GM23338 (cell line): ENCODE measurements around the gene GALNT7.

Experiments
- CREB1 ChIP-seq: fragments of 250-450 bp; sonication (Bioruptor Pico); IDR thresholded peaks from 2 replicates; pipeline ENCODE4 v1.5.0; 2020; ENCODE audit warnings: low read depth, mild to moderate bottlenecking, moderate library complexity
- EZH2 ChIP-seq: fragments of 200-600 bp; sonication (generic); IDR thresholded peaks from one replicate; pipeline ENCODE4 v1.8.0; 2017; ENCODE audit warnings: antibody characterized with exemption, mild to moderate bottlenecking, low read depth; ENCODE audit not compliant: unreplicated experiment
- EZH2phosphoT487 ChIP-seq: fragments of 200-600 bp; sonication (generic); IDR thresholded peaks from one replicate; pipeline ENCODE4 v1.8.1; 2018; ENCODE audit warnings: antibody characterized with exemption; ENCODE audit not compliant: unreplicated experiment
- JUNB ChIP-seq: IDR thresholded peaks from one replicate; pipeline ENCODE4 v1.6.1; 2016; ENCODE audit warnings: antibody characterized with exemption; ENCODE audit not compliant: unreplicated experiment
- NANOG ChIP-seq: IDR thresholded peaks from 2 replicates; pipeline ENCODE4 v1.6.1; 2016; ENCODE audit warnings: antibody characterized with exemption, borderline replicate concordance
- POLR2AphosphoS5 ChIP-seq: IDR thresholded peaks from 2 replicates; pipeline ENCODE4 v1.6.1; 2016; ENCODE audit warnings: antibody characterized with exemption, low read depth
- STAT1 ChIP-seq: IDR thresholded peaks from one replicate; pipeline ENCODE4 v1.6.1; 2016; ENCODE audit warnings: antibody characterized with exemption; ENCODE audit not compliant: unreplicated experiment
- ZNF114 ChIP-seq: fragments of 250-450 bp; sonication (Bioruptor Pico); IDR thresholded peaks from 2 replicates; pipeline ENCODE4 v1.5.0; 2020; ENCODE audit warnings: mild to moderate bottlenecking, moderate library complexity
- TF ChIP-seq, protein P1 (sequence below), 2 experiments: fragments of 200-600 bp in 1 of 2; sonication (generic) in 1 of 2; conservative IDR thresholded peaks; 2 replicates each; pipeline versions ENCODE4 v1.5.1 to v1.6.1; 2016 to 2017; ENCODE audit warnings: antibody characterized with exemption in 2 of 2, low read depth in 2 of 2, mild to moderate bottlenecking in 2 of 2, moderate library complexity in 1 of 2
- TF ChIP-seq, protein P2 (sequence below): IDR thresholded peaks from one replicate; pipeline ENCODE4 v1.6.1; 2018; ENCODE audit warnings: antibody characterized with exemption; ENCODE audit not compliant: unreplicated experiment
- TF ChIP-seq, protein P3 (sequence below): IDR thresholded peaks from 2 replicates; pipeline ENCODE4 v1.6.1; 2016; ENCODE audit warnings: antibody characterized with exemption

DNA sequence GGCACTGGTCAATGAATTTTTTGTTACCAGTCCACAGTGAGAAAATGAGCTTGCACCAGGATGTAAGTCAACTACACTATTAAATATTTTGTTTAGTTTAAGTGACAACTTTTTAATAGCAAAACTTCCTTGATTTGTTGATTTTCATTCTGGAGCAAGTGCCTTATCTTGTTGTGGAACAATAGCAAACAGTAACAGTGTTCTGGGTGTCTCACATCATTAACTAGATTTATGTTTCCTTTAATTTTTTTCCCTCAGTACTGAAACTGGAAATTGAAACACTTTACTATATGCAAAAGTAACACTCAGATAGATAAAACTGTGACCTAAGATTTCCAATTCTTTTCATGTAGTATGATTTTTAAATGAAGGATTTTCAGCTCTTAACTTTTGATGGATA, 80.1 kb downstream of the GALNT7 start:
- TF ChIP-seq, protein P1, sequence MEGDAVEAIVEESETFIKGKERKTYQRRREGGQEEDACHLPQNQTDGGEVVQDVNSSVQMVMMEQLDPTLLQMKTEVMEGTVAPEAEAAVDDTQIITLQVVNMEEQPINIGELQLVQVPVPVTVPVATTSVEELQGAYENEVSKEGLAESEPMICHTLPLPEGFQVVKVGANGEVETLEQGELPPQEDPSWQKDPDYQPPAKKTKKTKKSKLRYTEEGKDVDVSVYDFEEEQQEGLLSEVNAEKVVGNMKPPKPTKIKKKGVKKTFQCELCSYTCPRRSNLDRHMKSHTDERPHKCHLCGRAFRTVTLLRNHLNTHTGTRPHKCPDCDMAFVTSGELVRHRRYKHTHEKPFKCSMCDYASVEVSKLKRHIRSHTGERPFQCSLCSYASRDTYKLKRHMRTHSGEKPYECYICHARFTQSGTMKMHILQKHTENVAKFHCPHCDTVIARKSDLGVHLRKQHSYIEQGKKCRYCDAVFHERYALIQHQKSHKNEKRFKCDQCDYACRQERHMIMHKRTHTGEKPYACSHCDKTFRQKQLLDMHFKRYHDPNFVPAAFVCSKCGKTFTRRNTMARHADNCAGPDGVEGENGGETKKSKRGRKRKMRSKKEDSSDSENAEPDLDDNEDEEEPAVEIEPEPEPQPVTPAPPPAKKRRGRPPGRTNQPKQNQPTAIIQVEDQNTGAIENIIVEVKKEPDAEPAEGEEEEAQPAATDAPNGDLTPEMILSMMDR (conservative IDR thresholded peaks at IDR 0.05; ENCODE audit: low read depth in 2 of 2) = no peak
- no peak for TF ChIP-seq POLR2AphosphoS5
- no peak for TF ChIP-seq EZH2
- no peak for TF ChIP-seq NANOG
- no peak for TF ChIP-seq JUNB
- no peak for TF ChIP-seq EZH2phosphoT487
- TF ChIP-seq, protein P2, sequence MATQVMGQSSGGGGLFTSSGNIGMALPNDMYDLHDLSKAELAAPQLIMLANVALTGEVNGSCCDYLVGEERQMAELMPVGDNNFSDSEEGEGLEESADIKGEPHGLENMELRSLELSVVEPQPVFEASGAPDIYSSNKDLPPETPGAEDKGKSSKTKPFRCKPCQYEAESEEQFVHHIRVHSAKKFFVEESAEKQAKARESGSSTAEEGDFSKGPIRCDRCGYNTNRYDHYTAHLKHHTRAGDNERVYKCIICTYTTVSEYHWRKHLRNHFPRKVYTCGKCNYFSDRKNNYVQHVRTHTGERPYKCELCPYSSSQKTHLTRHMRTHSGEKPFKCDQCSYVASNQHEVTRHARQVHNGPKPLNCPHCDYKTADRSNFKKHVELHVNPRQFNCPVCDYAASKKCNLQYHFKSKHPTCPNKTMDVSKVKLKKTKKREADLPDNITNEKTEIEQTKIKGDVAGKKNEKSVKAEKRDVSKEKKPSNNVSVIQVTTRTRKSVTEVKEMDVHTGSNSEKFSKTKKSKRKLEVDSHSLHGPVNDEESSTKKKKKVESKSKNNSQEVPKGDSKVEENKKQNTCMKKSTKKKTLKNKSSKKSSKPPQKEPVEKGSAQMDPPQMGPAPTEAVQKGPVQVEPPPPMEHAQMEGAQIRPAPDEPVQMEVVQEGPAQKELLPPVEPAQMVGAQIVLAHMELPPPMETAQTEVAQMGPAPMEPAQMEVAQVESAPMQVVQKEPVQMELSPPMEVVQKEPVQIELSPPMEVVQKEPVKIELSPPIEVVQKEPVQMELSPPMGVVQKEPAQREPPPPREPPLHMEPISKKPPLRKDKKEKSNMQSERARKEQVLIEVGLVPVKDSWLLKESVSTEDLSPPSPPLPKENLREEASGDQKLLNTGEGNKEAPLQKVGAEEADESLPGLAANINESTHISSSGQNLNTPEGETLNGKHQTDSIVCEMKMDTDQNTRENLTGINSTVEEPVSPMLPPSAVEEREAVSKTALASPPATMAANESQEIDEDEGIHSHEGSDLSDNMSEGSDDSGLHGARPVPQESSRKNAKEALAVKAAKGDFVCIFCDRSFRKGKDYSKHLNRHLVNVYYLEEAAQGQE = no peak
- TF ChIP-seq CREB1 (CRISPR knock-in tag) = no peak
- TF ChIP-seq, protein P3, sequence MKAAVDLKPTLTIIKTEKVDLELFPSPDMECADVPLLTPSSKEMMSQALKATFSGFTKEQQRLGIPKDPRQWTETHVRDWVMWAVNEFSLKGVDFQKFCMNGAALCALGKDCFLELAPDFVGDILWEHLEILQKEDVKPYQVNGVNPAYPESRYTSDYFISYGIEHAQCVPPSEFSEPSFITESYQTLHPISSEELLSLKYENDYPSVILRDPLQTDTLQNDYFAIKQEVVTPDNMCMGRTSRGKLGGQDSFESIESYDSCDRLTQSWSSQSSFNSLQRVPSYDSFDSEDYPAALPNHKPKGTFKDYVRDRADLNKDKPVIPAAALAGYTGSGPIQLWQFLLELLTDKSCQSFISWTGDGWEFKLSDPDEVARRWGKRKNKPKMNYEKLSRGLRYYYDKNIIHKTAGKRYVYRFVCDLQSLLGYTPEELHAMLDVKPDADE = no peak
- no peak for TF ChIP-seq STAT1
- TF ChIP-seq ZNF114 (CRISPR knock-in tag) = no peak
